GM18502 (cell line): ENCODE results near the gene PTPRN2.

Source experiments
- ATAC-seq: cut with Tn5 transposase; IDR thresholded peaks from one replicate; pipeline ENCODE4 v1.9.1; 2021; ENCODE audit warnings: mild to moderate bottlenecking; ENCODE audit not compliant: unreplicated experiment, poor library complexity

PTPRN2 gene

DNA sequence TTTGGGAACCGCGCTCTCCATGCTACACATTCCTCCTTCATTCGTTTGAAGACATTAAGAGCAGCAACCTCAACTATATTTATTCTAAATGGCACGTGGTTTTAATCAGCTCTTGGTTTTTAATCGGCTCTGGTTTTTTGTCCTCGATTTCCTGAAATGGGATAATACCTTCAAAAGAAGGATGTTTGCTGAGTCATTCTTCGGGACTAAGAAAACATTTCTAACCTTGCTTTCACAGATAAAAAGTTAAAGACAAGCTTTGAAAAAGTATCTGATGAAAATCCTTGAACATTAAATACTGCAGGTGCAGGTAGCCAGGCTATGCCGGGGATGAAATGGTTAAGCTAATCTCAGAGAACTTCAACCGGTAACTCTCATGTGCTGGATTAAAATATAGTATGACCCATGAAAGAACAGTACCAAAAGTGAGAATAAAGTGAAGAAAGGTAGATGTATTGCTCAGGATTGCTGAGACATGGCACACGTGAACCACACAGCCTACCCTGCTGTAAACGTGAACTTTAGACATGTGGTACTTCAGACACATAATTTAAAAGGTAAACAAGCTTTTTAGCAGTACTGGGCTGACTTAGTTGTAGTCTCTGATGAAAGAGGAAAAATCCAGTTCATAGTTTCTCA is 89.1 kb downstream of the PTPRN2 start:
- ATAC-seq: no peak

DNA sequence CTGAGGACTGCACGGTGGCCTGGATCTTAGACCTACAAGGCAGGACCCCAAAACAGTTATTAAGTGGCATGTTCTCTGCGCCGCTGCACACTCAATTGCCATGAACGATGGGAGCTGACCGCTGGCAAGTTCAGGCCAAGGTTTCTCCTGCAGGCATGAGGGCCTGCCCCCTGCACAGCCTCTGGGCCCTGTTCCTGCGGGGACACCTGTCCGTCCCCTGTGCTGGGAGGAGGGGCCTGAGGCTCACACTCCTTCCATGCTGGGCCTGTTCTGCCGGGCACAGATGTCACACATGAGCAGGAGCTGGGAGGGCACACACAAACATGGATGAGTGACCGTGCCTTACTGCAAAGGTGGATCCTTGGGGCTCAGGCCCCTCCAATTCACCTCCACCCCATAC is 90.0 kb downstream of the PTPRN2 start:
- ATAC-seq: no peak

DNA sequence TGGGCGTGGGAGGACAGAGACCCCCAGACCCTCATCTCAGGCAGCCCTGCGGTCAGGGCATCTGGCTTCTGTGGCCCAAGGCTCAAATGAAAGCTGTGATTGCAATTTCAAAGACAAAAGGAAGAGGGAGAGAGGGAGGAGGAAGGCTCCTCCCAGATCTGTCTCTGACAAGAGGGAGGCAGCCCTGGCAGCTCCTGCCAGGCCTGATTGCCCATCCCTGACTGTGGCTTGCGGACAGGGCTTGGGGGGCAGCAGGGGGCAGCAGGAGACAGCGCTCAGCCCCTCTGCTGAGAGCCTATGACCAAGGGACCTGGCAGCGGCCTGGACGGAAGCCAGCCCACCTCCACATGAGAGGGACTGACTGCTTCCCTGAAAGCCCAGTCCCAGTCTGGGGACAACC is 91.8 kb downstream of the PTPRN2 start:
- no peak for ATAC-seq

DNA sequence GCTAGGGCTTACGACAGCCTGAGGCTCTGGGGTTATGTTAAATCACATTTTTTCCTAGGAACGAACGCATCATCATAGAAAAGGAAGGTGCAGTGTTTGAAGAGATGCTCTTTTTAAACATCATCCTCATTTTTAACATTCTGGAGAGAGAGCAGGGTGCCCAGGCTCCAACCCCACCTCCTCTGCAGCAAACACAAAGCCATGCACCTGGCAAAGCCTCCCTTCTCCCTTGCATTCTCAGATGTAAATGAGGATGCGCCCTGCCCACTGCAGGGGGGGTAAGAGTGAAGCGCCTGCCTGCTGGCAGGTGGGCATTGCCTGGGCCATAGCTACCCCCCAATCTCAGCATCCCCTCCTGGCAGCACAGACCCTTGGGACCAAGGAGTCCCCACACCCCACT is 92.4 kb downstream of the PTPRN2 start:
- ATAC-seq: no peak

DNA sequence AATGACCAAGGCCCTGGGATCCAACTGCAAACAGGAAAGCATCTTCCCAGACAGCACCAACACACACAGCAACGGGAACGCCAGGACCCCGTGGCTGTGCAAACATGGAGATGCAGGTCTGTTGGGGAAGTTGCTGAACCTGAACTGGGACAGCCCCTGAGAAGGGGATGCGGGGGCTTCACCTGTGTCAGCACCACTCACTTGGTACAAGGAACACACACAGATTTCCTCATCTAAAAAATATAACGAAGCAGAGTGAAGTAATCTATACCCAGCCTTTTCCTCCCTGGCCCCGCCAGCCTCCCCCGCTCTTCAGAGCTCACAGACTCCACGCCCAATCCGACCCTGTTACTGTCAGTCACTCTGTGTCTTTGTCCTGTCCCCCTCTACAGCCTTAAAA is 93.0 kb downstream of the PTPRN2 start:
- no peak for ATAC-seq

DNA sequence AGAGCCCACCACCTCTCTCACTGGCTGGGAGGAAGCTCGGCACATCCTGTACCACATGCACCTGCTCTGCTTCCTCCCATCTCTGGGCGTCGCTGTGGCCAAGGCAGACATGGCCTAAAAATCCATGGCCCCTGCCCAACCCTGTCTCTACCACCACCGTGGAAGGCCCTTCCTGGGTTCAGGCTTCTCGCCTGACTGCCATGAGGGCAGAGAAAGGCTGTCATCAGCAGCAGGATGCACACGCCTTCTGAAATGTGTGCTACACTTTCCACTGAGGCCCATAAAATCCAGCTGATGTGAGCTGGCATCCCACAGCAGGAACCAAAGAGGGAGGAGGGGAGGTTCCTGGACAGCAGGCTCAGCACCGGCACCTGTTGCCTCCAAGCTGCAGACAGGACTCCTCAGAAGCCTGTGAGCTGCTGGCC is 93.4 kb downstream of the PTPRN2 start:
- ATAC-seq: no peak

DNA sequence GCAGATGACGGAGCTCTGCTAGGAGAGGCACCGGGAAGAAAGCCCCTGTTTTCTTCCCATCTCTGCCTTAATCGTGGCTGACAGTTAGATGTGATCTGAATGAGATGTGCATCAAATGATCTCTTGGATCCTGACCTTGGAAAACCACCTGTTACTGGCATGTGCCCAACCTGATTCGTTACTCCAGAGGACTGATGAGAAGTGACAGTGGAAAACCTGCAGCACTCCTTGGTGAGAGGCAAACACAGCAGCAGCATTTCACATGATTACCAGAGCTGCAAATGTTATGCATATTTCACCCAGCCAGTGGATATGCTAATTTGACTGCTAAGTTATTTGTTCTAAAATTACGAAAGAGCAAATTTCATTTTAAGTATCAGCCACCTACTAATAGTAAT is 95.3 kb downstream of the PTPRN2 start:
- no peak for ATAC-seq

DNA sequence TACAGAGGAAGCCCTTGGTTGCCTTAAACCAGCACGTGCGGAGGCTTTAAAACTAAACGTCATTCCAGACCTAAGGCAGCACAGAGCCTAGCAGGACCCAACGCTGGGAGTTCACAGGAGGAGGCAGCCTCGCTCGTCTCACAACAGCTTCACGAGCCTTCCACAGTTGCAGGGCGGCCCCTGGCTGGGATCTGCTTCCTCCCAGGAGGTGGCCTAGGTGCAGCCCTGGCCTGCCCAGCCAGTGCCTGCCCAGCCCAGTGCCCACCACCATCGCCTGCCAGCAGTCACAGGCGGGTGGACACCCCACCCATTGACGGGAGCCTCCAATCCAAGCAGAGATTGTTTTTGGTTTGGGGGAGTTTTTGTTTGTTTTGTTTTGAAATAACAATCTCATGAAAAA is 96.5 kb downstream of the PTPRN2 start:
- ATAC-seq: no peak

DNA sequence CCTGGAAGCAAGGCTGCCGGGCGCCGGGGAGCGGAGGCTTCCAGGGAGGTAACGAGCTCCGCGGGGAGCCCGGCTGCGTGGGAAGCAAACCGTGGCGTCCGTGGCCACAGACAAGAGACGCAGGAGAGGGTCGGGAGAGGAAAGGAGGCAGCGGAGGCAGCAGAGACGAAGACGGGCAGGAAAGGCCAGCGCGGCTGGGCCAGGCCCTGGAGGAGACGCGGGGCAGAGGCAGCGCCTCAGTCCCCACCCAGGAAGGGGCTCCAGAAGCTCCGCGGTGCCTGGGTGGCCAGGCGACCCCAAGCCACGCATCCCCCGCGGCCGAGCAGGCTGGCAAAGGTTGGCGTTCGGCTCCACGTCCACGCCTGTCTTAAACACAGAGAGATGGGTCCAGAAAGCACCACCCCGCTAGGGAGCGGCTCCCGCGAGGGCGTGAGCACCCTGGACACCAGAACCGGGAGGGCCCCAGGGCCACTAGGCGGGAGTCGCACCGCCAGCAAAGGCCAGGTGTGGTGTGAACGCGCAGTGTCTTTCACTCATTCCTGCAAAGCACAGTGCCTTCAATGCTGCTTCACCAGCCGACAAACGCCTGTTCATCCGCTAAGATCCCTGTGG is 97.3 kb downstream of the PTPRN2 start:
- no peak for ATAC-seq

DNA sequence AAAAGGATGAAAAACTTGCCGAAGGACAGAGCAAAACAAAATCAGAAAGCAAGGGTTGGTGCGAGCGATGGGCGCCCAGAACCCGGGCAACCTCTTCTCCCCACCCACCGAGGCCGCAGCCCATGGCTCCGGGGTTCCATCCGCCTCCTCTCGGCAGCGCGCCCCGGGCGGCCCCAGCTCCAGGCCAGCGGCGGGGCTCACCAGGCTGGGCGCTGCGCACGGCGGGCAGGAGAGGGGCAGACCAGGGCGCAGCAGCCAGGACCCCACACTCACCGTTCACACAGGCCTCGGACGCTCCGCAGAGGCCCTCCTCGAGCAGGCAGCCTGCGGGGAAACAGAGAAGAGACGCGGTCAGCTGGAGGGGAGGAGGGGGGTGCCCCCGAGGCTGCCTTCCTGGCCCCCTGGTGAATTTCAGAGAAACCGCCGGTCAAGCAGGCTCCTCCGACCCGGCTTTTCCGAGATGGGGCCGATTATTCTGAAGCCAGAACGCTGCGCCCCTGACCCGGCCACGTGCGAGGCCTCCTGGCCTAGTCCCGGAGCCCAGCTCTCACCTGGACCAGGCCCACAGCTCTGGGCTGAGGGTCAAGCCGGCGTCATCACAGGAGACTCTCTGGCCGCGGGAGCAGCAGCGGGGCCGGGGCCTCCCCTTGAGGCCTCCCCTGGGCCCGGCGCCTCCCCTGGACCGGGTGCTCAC is 98.0 kb downstream of the PTPRN2 start:
- no peak for ATAC-seq

DNA sequence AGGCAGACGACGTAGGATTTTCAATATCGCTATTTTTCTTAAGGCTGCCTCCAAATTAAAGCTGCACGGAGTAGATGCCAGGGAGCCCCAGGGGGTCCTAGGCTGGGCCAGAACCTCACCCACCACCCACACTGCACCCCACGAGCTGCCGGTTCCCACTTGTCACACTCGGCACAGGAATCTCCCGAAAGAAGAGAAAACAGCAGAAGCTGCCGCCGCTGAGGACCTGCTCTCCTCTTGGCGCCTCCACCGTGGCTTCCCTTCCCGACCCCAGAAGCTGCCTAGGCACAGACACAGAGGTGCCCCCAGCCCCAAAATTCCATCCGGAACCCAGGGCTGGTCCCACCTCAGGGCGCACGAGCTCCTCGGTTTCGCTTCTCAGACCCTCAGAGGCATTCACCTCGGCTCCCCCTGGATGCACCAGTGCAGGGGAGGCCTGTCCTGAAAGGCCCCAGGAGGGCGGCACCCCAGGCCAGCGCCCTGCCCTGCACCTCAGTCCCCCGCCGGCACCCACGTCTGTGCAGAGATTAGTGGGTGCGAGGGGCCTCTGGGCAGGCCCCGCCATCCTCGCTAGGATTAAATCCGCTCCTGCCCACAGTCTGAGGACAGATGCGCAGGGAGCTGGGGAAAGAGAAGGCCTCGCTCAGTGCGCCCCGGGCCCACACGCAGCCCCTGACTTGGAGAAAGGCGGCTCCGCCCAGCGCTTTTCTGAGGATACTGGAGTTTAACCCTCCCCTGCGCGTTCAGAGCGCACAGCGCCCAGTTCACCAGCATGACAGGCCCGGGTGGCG is 99.2 kb downstream of the PTPRN2 start:
- ATAC-seq: no peak

DNA sequence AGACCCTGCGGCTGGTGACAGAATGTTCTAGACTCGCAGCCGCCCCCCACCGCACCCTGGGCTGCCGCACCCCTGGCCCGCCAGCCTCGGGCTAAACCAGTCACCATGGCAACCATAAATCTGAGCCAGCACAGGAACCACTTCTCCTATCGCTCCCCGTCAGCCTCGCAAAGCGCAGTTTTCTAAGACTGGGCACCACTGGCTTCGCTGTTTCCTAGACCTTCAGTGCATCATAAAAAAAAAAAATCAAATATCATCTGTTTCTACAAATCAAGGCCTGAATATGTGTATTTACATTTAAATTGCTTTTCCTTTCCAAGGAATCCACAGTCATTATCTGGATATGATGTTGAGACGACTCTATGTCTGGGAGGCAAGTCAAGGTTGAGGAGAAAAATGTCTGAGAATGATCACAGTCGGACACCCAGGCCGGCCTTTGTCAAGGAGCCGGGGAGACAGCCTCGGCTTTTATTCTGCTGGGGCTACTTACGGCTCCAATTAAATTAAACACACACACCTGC is 99.9 kb downstream of the PTPRN2 start:
- no peak for ATAC-seq

DNA sequence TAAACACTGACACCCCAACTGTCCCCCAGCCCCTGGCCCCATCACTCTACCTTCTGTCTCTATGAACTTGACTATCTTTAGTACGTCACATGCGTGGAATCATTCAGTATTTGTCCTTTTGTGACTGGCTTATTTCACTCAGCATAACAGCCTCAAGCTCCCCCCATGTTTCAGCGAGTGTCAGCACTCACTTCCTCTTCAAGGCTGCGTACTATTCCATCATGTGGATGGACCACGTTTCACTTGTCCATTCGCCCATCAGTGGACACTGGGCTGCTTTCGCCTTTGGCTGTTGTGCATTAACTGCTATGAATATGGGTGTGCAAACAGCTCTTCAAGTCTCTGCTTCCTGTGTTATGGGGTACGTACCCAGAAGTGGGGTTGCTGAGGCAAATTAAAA is 100.7 kb downstream of the PTPRN2 start:
- ATAC-seq: no peak

DNA sequence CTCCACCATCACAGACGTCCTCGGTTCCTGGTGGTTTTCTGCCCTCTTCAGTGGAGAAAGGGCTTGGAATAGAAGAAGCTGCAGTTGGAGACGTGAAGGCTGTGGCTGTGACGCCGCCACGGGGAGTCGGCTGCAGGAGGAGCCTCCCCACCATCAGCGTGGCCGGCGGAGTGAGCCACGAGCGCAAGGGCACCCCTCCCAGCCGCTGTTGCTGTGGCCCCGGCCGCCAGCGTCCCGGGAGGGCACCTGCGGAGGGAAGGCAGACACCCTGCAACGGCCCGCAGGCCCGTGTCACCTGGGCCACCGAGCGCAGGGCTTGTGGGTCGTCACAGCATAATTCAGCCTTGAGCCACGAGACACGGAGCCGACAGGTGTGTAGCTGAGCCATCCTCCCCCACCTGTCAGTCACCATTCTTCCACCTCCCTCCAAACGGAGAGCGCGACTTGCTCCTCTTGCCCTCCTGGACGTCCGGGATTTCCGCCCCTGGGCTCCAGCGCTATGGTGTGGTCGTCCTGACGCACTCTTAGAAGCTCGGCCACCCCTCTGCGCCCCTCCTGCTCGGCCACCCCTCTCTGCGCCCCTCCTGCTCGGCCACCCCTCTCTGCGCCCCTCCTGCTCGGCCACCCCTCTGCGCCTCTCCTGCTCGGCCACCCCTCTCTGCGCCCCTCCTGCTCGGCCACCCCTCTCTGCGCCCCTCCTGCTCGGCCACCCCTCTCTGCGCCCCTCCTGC is 102.7 kb downstream of the PTPRN2 start:
- ATAC-seq: no peak

DNA sequence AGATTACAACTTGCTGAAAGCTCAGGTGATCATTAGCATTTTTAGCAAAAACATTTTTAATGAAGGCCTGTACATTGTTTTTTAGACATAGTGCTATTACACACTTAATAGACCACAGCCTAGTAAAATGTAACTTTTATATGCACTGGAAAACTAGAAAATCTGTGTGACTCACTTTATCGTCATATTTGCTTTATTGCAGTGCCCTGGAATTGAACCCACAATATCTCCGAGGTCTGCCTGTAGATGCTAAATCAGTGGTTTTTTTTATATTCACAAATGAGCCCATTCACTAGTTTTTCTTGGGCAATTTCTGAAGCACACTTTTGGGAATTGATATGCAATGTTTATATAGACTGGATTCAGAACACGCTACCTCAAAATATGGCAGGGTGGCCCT is 105.1 kb downstream of the PTPRN2 start:
- ATAC-seq: no peak

DNA sequence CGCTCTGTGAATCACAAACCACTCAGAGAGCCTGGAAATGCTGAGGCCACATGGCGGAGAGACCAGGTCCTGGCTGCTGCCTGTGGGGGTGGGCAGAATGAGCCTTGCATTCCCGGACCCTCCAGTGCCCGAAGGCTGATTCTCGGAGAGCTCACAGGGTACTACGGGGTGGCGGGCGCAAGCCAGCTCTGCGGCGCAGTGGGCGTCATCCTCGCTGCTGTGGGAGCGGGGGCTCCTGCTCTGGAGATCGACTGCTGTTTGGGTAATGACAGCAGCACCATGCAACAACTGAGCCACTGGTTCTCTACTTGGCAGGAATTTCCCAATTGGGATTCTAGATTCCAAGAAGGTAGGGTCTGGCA is 108.0 kb downstream of the PTPRN2 start:
- no peak for ATAC-seq

DNA sequence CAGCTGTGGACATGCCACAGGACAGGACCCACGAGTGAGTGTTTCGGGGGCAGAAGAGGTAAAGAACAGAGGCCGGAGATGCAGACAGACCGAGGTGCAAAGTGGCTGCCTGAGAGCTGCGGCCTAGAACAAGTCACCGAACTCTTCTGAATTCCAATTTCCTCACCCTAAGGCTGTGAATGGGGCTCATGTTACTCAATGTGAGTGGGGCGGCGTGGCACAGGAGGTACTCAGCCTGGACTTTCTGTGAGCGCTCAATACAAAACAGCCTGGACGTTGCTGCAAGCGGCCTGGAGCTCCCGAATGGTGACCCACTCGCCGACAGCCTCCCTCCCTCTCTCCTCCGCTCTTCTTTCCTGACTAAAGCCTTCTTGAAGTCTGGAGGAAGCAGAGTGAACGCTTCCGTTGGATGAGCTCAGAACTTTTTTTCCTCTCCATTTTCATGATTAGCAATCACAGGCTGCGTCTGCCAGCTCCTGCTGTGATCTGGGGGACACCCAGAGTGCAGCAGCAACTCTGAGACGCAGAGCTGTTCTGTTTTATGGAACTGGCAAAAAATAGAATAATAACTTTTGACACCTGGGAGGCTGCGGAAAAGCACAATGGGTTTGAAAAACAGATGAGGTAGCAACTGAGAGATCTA is 108.5 kb downstream of the PTPRN2 start:
- no peak for ATAC-seq

DNA sequence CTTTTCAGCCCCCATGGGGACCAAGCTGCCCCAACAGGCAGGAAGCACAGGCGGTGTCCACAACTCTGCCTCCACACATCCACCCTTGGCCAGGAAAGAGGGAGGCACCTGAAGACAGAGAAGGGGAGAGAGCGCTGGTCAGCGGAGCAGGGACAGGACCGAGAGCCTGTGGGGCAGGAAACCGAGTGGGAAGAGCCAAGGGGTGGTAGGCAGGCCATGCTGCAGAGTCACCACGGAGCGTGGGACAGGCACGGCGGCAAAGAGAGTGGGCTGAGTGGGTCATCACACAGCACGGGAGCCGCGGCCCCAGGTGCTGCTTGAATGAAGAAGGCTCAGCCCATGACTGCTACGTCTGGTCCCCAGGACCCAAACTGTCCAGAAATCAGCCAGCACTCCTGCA is 109.8 kb downstream of the PTPRN2 start:
- no peak for ATAC-seq

DNA sequence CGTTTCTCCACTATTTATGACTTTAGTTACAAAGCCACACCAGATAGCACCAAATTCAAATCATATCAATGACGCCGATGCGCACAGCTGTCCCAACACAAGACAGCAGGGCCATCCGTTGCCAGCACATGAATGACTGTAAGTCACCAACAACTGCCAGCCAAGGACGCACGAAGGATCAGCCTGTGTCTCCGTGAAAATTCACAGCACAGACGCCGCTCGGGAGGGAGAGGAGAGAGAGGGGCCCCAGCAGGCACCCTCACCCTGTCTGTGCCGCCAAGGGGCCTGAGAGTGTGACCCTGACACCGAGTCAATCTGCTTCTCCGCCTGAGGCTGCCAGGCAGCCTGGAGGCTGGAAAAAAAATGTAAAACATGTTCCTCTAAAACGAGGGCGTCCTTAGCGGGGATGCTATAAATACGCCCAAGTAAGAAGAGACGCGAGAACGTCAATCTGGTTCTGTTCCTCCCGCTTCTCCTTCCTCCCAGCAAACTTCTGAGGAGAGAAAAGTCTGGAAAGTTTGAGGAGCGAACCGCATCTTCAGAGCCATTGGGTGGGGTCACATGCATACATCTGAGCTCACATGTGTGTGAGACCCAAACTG is 111.2 kb downstream of the PTPRN2 start:
- ATAC-seq: no peak

DNA sequence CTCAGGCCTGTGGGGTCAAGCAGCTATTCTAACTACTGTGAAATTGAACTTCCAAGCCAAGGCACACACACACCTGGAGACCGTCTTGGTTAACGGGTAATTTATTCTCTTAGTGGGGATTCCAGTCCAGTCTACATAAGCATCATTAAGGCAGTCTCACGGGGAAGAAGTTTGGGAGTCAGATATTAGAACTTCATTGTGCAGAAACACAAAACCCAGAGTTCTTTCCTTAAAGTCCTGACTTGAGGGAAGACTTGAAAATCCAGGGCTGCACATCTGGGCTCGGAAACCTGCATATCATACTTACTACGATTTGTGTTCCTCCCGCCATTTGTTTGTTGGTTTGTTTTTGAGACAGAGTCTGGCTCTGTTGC is 112.0 kb downstream of the PTPRN2 start:
- no peak for ATAC-seq
